Parathyroid adenoma (tissue), 2 donors: ENCODE results near the gene SNRPD3.
"Not testable (repeated sequence)": the region's sequence is repeated elsewhere in the genome, so short reads cannot be mapped to it uniquely, and the experiment has no call there.

Source experiments
- H2AFZ ChIP-seq: fragments of 300-600 bp; sonication (generic); one replicate; pipeline ENCODE4 v1.7.0; 2017; ENCODE audit warnings: antibody characterized with exemption, mild to moderate bottlenecking
- H3K27ac ChIP-seq: fragments of 300-600 bp; sonication (generic); one replicate; pipeline ENCODE4 v1.7.0; 2017
- H3K27me3 ChIP-seq: fragments of 300-600 bp; sonication (generic); one replicate; pipeline ENCODE4 v1.7.0; 2017; ENCODE audit warnings: low read length; ENCODE audit not compliant: control insufficient read depth, insufficient read depth
- H3K36me3 ChIP-seq: fragments of 300-600 bp; sonication (generic); one replicate; pipeline ENCODE4 v1.7.0; 2017; ENCODE audit warnings: low read length; ENCODE audit not compliant: control insufficient read depth, insufficient read depth
- H3K4me1 ChIP-seq: fragments of 300-600 bp; sonication (generic); one replicate; pipeline ENCODE4 v1.7.0; 2017; ENCODE audit warnings: control low read depth
- H3K4me2 ChIP-seq: fragments of 300-600 bp; sonication (generic); one replicate; pipeline ENCODE4 v1.7.0; 2017; ENCODE audit warnings: low read length
- H3K4me3 ChIP-seq: fragments of 300-600 bp; sonication (generic); one replicate; pipeline ENCODE4 v1.7.0; 2017; ENCODE audit warnings: low read depth, low read length
- H3K79me2 ChIP-seq: fragments of 300-600 bp; sonication (generic); one replicate; pipeline ENCODE4 v1.7.0; 2017; ENCODE audit warnings: control low read depth
- H3K9ac ChIP-seq: fragments of 300-600 bp; sonication (generic); one replicate; pipeline ENCODE4 v1.7.0; 2017; ENCODE audit warnings: mild to moderate bottlenecking
- H3K9me3 ChIP-seq: fragments of 300-600 bp; sonication (generic); one replicate; pipeline ENCODE4 v1.7.0; 2017; ENCODE audit warnings: low read length; ENCODE audit not compliant: control insufficient read depth
- TF ChIP-seq, protein P1 (sequence below): fragments of 300-600 bp; sonication (generic); IDR thresholded peaks from one replicate; pipeline ENCODE4 v1.7.0; 2017; ENCODE audit warnings: antibody characterized with exemption, mild to moderate bottlenecking
- donor health status: primary hyperparathyroidism.

SNRPD3 gene

DNA sequence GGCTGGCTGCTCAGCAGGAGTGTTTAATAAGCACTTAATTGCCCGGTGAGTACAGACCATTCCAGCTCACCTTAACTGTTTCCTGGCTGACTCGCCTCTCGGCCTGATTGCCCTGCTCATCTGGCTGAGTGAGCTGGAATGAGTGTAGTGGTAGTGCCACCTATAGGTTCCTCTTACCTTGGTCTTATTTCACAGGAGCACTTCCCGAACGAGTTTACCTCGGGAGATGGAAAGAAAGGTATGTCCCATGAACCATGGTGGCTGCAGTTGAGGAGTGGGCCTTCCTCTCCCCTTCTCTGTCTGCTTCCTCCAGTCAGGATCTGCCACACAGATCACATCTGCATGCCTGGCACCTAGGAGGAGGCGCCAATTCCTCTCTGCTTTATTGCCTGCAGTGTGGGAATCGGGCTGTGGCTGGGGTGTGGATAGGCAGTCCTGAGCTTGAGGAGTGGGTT is 34.0 kb upstream of the SNRPD3 start:
- Histone ChIP-seq H3K27me3 (no peaks in the 10 kb centered on the region), H2AFZ (no peak overlapping the region), H3K79me2 (no peaks in the 10 kb centered on the region), H3K4me3 (no peak overlapping the region), H3K9me3 (no peaks in the 10 kb centered on the region), H3K27ac (no peak overlapping the region), H3K4me2 (peak overlapping the region; percentile 9), H3K36me3 (no peaks in the 10 kb centered on the region), H3K9ac (no peak overlapping the region), H3K4me1 (no peaks in the 10 kb centered on the region)
- TF ChIP-seq, protein P1, sequence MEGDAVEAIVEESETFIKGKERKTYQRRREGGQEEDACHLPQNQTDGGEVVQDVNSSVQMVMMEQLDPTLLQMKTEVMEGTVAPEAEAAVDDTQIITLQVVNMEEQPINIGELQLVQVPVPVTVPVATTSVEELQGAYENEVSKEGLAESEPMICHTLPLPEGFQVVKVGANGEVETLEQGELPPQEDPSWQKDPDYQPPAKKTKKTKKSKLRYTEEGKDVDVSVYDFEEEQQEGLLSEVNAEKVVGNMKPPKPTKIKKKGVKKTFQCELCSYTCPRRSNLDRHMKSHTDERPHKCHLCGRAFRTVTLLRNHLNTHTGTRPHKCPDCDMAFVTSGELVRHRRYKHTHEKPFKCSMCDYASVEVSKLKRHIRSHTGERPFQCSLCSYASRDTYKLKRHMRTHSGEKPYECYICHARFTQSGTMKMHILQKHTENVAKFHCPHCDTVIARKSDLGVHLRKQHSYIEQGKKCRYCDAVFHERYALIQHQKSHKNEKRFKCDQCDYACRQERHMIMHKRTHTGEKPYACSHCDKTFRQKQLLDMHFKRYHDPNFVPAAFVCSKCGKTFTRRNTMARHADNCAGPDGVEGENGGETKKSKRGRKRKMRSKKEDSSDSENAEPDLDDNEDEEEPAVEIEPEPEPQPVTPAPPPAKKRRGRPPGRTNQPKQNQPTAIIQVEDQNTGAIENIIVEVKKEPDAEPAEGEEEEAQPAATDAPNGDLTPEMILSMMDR = peak; percentile 39

DNA sequence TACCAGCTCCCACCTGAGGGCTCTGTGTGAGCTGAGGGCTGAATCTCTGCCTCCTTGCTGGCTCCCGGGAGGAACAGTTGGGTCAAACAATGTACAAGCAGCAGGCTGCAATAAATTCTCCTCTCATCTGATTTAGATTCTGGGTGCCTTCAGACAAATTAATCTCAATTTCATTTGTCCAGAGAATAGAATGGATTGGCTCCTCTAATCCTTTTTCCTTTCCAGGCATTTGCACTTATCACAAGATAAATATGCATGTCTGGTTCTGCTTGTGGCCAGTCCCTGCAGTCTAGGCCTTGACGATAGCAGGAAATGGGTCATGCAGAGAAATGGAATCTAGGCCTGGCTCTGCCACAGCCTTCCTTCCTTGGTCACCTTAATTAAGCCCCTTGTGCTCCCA is 31.9 kb upstream of the SNRPD3 start:
- Histone ChIP-seq H3K36me3 (no peaks in the 10 kb centered on the region), H3K27me3 (no peaks in the 10 kb centered on the region), H3K9me3 (no peaks in the 10 kb centered on the region), H3K4me1 (no peaks in the 10 kb centered on the region), H3K27ac (no peak overlapping the region), H3K4me2 (no peak overlapping the region), H2AFZ (no peak overlapping the region), H3K9ac (no peak overlapping the region), H3K79me2 (no peaks in the 10 kb centered on the region), H3K4me3 (no peak overlapping the region)
- TF ChIP-seq, protein P1 = no peak

DNA sequence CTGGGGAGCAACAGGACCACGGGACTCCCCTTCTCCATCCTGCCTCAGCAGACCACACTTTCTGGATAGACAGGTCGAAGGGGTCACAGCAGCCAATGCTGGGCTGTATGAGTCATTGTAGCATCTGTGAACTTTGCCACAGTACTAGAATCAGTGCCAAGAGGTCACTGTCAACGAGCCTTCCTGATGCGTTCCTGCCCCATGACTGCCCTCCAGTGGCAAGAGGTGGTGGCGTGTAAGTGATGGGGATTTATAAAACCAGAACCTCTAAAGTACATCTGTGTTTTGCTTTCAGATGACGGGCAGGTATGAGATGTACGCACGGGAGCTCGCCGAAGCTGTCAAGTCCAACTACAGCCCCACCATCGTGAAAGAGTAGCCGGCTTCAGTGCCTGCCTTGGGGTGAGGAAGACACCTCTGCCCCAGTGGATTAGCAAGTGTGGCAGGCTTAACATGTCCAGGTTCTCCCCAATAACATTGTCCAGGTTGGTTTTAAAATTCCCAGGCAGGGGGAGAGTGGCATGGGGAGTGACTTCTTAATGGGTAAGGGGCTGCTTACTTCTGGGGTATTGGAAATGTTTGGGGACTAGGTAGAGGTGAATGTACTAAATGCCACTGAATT is 30.3 kb upstream of the SNRPD3 start:
- H3K27ac ChIP-seq = no peak overlapping the region
- H3K79me2 ChIP-seq = no peaks in the 10 kb centered on the region

DNA sequence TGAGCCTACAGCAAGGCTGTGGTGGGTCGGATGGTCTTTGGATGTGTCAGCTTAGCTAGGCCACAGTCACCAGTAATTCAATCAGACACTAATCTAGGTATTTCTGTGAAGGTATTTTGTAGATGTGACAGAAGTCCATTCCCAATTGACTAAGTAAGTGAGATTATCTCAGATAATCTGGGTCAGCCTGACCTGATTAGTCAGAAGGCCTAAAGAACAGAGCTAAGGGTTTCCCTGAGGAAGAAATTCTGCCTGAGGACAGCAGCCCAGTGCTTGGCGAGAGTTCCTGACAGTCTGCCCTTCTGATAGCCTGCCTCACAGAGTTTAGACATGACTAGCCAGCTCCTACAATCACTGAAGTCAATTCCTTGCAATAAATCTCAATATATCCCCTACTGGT is 29.6 kb upstream of the SNRPD3 start:
- H3K4me3 ChIP-seq = no peak overlapping the region
- H2AFZ ChIP-seq = no peak overlapping the region
- TF ChIP-seq, protein P1 = no peak
- no peaks in the 10 kb centered on the region for H3K9me3 ChIP-seq
- no peaks in the 10 kb centered on the region for H3K79me2 ChIP-seq
- H3K36me3 ChIP-seq = no peaks in the 10 kb centered on the region
- H3K4me2 ChIP-seq = no peak overlapping the region
- H3K27ac ChIP-seq = no peak overlapping the region
- H3K4me1 ChIP-seq = no peaks in the 10 kb centered on the region
- H3K9ac ChIP-seq = no peak overlapping the region
- H3K27me3 ChIP-seq = no peaks in the 10 kb centered on the region

More for the DNA sequence above, 30.3 kb upstream of the SNRPD3 start:
- H3K9ac ChIP-seq = no peak overlapping the region
- H2AFZ ChIP-seq = no peak overlapping the region
- no peak overlapping the region for H3K4me3 ChIP-seq
- no peaks in the 10 kb centered on the region for H3K36me3 ChIP-seq
- no peaks in the 10 kb centered on the region for H3K9me3 ChIP-seq
- H3K4me1 ChIP-seq = no peaks in the 10 kb centered on the region
- no peak overlapping the region for H3K4me2 ChIP-seq
- TF ChIP-seq, protein P1 = peak; percentile 67
- no peaks in the 10 kb centered on the region for H3K27me3 ChIP-seq

DNA sequence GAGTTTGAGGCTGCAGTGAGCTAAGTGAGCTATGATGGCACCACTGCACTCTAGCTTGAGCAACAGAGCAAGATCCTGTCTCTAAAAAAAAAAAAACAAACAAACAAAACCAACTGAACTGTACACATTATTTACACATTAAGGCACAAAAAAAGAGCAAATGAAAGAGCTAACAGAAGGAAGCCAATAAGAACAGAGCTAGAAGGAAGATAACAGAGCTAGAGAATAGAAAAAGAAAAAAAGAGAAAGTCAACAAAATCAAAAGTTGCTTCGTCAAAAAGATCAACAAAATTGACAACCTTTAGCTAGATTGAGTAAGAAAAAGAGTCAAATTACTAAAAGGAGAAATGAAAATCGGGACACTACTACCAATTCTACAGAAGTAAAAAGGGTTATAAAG is 25.9 kb upstream of the SNRPD3 start:
- no peaks in the 10 kb centered on the region for H3K4me1 ChIP-seq
- H3K27ac ChIP-seq = no peak overlapping the region
- no peak overlapping the region for H3K4me2 ChIP-seq
- H3K4me3 ChIP-seq = no peak overlapping the region
- H3K9me3 ChIP-seq = no peaks in the 10 kb centered on the region
- no peaks in the 10 kb centered on the region for H3K36me3 ChIP-seq
- H3K79me2 ChIP-seq = no peaks in the 10 kb centered on the region
- no peaks in the 10 kb centered on the region for H3K27me3 ChIP-seq
- no peak overlapping the region for H2AFZ ChIP-seq
- TF ChIP-seq, protein P1 = no peak
- no peak overlapping the region for H3K9ac ChIP-seq

DNA sequence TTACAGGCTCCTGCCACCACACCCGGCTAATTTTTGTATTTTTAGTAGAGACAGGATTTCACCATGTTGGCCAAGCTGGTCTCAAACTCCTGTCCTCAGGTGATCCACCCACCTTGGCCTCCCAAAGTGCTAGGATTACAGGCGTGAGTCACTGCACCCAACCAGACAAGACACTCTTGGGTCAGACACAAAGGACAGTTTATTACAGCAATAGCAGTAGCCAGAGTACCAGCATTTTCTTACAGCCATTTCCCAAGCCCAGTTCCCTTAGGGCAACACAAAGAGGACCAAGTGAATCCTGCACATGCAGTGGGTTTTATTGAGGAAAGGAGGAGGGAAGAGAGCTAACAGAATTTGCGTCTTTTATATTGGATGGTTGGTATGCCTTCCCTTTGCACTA is 24.8 kb upstream of the SNRPD3 start:
- H2AFZ ChIP-seq, H3K4me3 ChIP-seq, H3K9ac ChIP-seq, H3K27me3 ChIP-seq, H3K9me3 ChIP-seq, H3K79me2 ChIP-seq, H3K36me3 ChIP-seq, H3K4me2 ChIP-seq, H3K4me1 ChIP-seq, H3K27ac ChIP-seq: not testable (repeated sequence)
